GM18517 (cell line): ENCODE data around the gene SNX8.
"Not testable (repeated sequence)": the region's sequence is repeated elsewhere in the genome, so short reads cannot be mapped to it uniquely, and the experiment has no call there.

ENCODE experiments used
- ATAC-seq: cut with Tn5 transposase; IDR thresholded peaks from one replicate; pipeline ENCODE4 v1.9.1; 2021; ENCODE audit warnings: mild to moderate bottlenecking, moderate library complexity; ENCODE audit not compliant: unreplicated experiment

The SNX8 gene

GRCh38 chr7:2295936-2296620 is 18.2 kb downstream of the SNX8 start:
- ATAC-seq, result no peak

DNA sequence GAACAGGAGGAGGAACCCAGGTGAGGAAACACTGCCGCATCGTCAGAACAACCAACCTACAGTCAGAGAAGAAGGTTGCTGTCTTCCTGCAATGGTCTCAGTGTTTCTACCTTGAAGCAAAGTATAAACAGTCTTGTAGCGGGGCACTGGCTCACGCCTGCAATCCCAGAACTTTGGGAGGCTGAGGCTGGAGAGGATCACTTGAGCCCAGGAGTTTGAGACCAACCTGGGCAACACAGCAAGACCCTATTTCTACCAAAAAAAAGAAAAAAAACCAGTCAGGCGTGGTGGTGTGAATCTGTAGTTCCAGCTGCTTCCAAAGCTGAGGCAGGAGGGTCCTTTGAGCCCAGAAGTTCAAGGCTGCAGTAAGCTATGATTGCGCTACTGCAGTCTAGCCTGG is 23.4 kb downstream of the SNX8 start:
- ATAC-seq, result no peak

- no peak for ATAC-seq
Observed at GRCh38 chr7:2289621-2290020, 24.6 kb downstream of the SNX8 start.

DNA sequence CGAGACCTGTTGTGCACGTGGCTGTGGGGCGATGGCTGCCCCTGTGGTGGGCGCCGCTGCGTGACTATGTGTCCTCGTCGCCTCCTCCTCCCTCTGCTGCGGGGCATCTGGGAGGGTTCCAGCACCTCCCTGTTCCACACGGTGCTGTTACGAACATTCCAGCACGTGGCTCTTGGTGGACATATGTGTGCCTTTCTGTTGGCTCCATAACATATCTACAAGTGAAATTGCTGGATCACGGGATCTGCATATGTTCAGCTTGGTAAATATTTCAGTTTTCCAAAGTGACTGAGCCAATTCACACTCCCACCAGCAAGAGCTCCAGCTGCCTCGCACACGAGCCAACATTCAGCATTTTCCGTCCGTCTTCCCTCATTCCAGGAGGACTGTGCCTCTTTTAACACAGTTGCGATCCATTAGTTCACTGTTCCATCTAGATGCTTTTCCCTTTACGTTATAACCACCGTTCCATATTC is 25.1 kb downstream of the SNX8 start:
- no peak for ATAC-seq

GRCh38 chr7:2288503-2288902 is 25.7 kb downstream of the SNX8 start:
- peak; percentile 69 for ATAC-seq

DNA sequence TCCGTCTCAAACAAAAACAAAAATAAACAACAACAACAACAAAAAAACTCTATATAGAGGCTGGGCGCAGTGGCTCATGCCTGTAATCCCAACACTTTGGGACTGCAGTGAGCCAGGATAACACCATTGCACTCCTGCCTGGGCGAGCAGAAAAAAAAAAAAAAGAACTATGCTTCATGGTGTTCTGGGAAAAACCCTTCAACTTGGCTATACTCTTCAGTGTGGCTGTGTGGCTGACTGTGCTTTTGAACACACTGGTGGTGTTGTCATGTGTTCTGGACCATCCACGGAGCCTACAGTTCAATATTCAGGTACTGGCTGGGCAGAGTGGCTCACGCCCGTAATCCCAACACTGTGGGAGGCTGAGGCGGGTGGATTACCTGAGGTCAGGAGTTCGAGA is 26.5 kb downstream of the SNX8 start:
- ATAC-seq, result no peak

- no peak for ATAC-seq
Observed at GRCh38 chr7:2283074-2283473, 31.2 kb downstream of the SNX8 start.

DNA sequence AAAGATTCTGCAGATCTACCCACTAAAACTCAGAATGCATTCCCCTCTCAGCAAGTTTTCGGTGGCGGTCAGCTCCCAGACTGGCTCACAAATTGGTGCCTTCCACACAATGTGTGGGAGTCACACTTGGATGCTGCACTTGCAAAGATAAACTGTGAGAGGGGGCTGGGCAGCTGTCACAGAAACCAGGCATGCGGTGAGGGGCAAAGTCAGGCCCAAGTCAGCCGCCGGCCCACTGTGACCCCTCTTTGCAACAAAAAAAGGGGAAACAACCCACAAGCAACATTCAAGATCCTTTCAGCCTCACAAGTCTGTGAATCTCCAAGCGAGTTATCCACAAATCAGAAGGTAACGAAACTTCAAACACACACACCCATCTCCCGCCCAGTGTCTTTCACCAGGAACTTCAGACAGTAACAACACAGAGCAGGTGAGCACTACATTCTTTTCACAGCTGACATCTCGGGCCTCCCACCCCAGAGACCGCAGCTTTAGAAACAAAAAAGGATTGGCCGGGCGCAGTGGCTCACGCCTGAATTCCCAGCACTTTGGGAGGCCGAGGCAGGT is 32.0 kb downstream of the SNX8 start:
- ATAC-seq, result no peak

- ATAC-seq, result no peak
Observed at GRCh38 chr7:2281541-2281940, 32.7 kb downstream of the SNX8 start.

- no peak for ATAC-seq
Observed at GRCh38 chr7:2280424-2280823, 33.8 kb downstream of the SNX8 start.

GRCh38 chr7:2279896-2280295 is 34.3 kb downstream of the SNX8 start:
- ATAC-seq, result no peak

- ATAC-seq, result no peak
Observed at GRCh38 chr7:2278026-2278425, 36.2 kb downstream of the SNX8 start.

- no peak for ATAC-seq
Observed at GRCh38 chr7:2276107-2276506, 38.1 kb downstream of the SNX8 start.

GRCh38 chr7:2275101-2275500 is 39.1 kb downstream of the SNX8 start:
- ATAC-seq, result no peak

DNA sequence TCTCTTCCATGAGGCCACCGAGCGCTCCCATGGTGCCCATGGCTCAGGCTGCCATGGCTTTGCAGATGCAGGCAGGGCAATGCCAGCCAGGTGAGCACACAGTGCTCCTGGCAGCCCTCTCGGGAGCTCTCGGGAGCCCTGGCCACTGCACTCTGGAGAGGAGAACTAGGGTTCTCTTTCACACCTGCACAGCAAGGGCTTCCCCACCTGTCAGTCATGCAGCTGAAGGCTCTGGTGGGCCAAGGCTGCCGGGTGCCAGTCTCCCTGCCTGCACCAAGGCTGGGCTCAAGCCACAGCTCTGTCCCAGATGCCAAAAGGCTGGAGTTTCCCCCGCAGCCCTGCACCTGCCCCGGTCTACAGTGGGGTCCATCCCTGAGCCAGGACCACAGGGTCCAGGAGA is 39.6 kb downstream of the SNX8 start:
- no peak for ATAC-seq

GRCh38 chr7:2273866-2274265 is 40.4 kb downstream of the SNX8 start:
- ATAC-seq, result no peak

DNA sequence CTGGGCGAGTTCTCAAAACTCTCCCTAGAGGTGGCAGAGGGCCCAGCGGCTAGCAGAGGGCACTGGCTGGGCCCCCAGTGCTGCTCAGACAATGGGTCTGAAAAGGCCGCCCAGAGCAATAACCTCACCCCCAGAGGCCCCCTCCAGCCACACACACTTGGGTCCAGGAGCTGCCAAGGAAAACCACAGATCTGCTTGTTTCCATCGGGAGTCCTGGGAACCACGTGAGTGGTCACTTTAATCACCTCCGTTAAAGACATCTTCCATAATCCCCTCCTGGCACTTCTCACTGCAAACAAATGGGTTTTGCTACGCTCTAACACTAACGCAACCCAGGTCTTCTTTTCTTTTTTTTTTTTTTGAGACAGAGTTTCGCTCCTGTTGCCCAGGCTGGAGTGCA is 42.2 kb downstream of the SNX8 start:
- no peak for ATAC-seq

- no peak for ATAC-seq
Observed at GRCh38 chr7:2271273-2272026, 42.8 kb downstream of the SNX8 start.

- ATAC-seq, result no peak
Observed at GRCh38 chr7:2270495-2270894, 43.7 kb downstream of the SNX8 start.

DNA sequence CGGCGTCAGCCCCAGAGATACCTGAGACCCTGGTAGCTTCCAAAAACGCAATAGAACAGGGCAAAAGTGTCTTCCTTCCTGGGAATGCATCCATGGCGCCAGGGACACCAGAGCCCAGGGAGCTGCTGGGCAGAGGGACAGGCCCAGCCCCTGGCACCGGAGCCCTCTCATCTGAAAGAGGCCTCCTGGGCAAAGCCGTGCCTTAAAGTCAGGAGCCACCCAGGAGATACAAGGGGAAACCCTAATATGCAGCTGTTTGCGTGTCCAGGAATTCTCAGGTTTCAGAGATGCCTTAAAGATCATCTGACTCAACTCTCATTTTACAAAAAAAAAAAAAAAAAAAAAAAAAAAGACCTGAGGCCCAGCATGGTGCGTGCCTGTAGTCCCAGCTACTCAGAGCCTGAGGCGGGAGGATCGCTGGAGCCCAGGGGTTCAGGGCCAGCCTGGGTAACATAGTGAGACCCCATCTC is 44.2 kb downstream of the SNX8 start:
- no peak for ATAC-seq

DNA sequence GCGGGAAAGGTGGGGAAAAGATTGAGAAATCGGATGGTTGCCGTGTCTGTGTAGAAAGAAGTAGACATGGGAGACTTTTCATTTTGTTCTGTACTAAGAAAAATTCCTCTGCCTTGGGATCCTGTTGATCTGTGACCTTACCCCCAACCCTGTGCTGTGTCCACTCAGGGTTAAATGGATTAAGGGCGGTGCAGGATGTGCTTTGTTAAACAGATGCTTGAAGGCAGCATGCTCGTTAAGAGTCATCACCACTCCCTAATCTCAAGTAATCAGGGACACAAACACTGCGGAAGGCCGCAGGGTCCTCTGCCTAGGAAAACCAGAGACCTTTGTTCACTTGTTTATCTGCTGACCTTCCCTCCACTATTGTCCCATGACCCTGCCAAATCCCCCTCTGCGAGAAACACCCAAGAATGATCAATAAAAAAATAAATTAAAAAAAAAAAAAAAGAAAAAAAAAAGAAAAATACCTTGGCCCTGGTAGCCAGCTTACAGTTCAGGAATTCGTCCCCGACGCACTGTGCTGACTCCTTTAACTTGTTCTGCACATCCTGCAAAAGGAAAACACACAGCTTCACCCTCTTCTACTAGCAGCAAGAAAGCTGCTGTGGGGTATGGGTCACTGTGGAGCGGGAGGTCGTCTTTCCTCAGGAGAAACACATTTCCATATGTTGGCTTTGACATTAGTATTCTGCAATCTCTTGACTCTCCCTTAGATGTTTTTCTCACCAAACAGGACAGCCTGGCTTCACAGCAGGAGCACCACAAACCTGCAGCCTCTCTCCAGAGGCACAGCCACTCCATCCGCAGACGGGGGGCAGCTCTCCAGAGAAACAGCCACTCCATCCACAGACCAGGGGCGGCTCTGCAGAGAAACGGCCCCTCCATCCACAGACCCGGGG is 44.9 kb downstream of the SNX8 start:
- ATAC-seq, result not testable (repeated sequence)
